Smooth muscle cell (in vitro differentiated cells): ENCODE data around the gene SLC35G2. TPM values are rescaled to one million over a fixed set of nuclear protein-coding genes. Genes with fewer than 3 reads are reported as not detected.
A peak's percentile ranks its signal among the peaks of the same experiment; 100 is the strongest.

Experiments
- DNase-seq: peaks from one replicate; lab custom pipeline; 2025; ENCODE audit not compliant: unreplicated experiment; lab: John Stamatoyannopoulos, UW
- H2AFZ ChIP-seq: fragments of 200-600 bp; sonication (generic); 2 replicates; pipeline ENCODE4 v1.6.0; 2016; ENCODE audit warnings: antibody characterized with exemption, low read depth, mild to moderate bottlenecking
- H3F3A ChIP-seq: fragments of 200-600 bp; sonication (generic); 2 replicates; pipeline ENCODE4 v1.6.0; 2017; ENCODE audit warnings: antibody characterized with exemption, low read depth
- H3K27ac ChIP-seq: fragments of 200-600 bp; sonication (generic); 2 replicates; pipeline ENCODE4 v1.5.1; 2016; ENCODE audit warnings: low read depth, mild to moderate bottlenecking
- H3K27me3 ChIP-seq: fragments of 200-600 bp; sonication (generic); 2 replicates; pipeline ENCODE4 v1.6.1; 2016; ENCODE audit warnings: low read depth, mild to moderate bottlenecking
- H3K36me3 ChIP-seq: fragments of 200-600 bp; sonication (generic); 2 replicates; pipeline ENCODE4 v1.5.1; 2016; ENCODE audit warnings: low read depth
- H3K4me1 ChIP-seq: fragments of 200-600 bp; sonication (generic); 2 replicates; pipeline ENCODE4 v1.5.1; 2016; ENCODE audit warnings: low read depth
- H3K4me2 ChIP-seq: fragments of 200-600 bp; sonication (generic); 2 replicates; pipeline ENCODE4 v1.6.0; 2016; ENCODE audit warnings: mild to moderate bottlenecking
- H3K4me3 ChIP-seq: fragments of 200-600 bp; sonication (generic); 2 replicates; pipeline ENCODE4 v1.5.1; 2016; ENCODE audit warnings: mild to moderate bottlenecking
- H3K79me2 ChIP-seq: fragments of 200-600 bp; sonication (generic); 2 replicates; pipeline ENCODE4 v1.6.0; 2016; ENCODE audit warnings: low read depth, mild to moderate bottlenecking
- H3K9ac ChIP-seq: fragments of 200-600 bp; sonication (generic); 2 replicates; pipeline ENCODE4 v1.6.0; 2016; ENCODE audit warnings: low read depth
- H3K9me3 ChIP-seq: fragments of 200-600 bp; sonication (generic); replicated peaks from 2 replicates; pipeline ENCODE4 v1.5.1; 2016; ENCODE audit warnings: low read depth
- H4K20me1 ChIP-seq: fragments of 200-600 bp; sonication (generic); 2 replicates; pipeline ENCODE4 v1.6.0; 2016; ENCODE audit warnings: low read depth
- CTCF ChIP-seq: fragments of 200-600 bp; sonication (generic); IDR thresholded peaks from 2 replicates; pipeline ENCODE4 v1.5.1; 2017; ENCODE audit warnings: borderline replicate concordance, mild to moderate bottlenecking, antibody characterized with exemption; ENCODE audit not compliant: insufficient read depth, poor library complexity, severe bottlenecking
- WGBS: methylation state at CpG from one replicate; pipeline ENCODE4 v1.1.7; 2016; ENCODE audit warnings: low lambda C conversion rate; 5-methylcytosine and 5-hydroxymethylcytosine counted together
- polyA plus RNA-seq: library from polyadenylated mRNA; unstranded; fragments of >200 nt; fragmentation: Nextera tagmentation; extraction: Ambion mirVana; gene quantifications from 2 replicates; pipeline ENCODE4 v1.2.1, GENCODE V29; 2016
- total RNA-seq: library from RNA; depleted of rRNA; stranded (reverse); fragments of >200 nt; gene quantifications from 2 replicates; pipeline ENCODE4 v1.2.3, GENCODE V29; 2014

Gene SLC35G2
- total and polyA plus RNA-seq, 2 experiments from 2014 or later = 5.1 to 5.5 TPM

DNA sequence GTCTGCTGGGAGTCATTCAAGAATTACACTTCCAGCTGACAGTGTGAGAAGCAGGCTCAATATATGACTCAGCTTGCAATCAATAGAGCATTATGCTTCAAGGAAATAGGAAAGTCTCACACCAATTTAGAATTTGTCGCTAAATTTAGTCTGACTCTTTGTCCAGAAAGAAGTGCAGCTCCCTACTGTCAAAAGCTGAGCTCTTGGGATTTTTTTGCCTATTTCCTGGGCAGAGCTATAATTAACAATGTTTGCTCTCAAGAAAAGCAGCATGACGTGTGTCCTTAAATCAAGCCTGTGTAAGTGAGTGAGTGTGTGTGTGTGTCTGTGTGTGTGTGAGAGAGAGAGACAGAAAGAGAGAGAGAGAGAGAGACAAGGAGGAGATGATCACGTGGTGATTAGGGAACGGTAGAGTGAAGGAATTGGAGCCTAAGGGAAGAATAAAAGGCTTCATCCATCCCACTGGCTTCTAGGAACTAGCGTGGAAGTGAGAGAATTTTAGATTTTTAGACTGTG lies 16.4 kb upstream of the SLC35G2 start:
- DNase-seq = no peak
- Histone ChIP-seq H3K4me1 (peaks cover 7% of the 10 kb centered on the region), H4K20me1 (no peaks in the 10 kb centered on the region), H3K9ac (no peak overlapping the region), H3K4me2 (peak overlapping the region; percentile 54), H2AFZ (peak overlapping the region; percentile 69), H3K4me3 (no peak overlapping the region), H3K79me2 (no peaks in the 10 kb centered on the region), H3K27ac (no peak overlapping the region), H3F3A (no peaks in the 10 kb centered on the region), H3K9me3 (no peaks in the 10 kb centered on the region), H3K36me3 (no peaks in the 10 kb centered on the region), H3K27me3 (no peaks in the 10 kb centered on the region)
- no peak for TF ChIP-seq CTCF
- 31% methylated on average over 5 of the region's 5 CpGs for WGBS

DNA sequence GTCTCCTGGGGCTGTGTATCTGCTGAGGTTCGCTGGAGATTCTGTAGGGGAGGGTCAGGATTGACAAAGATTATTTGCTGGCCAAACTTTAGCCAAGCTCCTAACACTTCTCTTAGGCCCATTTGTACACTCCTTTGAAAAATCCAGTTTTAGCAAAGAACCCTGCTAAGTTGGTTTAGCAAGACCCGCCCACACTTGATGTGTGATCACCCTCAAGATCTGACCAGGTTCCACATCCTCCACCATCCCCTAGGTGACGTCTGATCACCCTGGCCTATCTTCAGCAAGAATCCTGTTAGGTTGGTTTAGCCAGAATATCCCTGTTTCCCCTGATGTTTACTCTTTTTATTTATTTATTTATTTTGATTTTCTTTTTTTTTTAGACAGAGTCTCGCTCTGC lies 14.8 kb upstream of the SLC35G2 start:
- WGBS = 97% methylated on average over 4 of the region's 4 CpGs
- TF ChIP-seq CTCF = no peak

GRCh38 chr3:136804813-136805212 lies 14.1 kb upstream of the SLC35G2 start:
- DNase-seq = no peak
- Histone ChIP-seq H3K9me3 (no peaks in the 10 kb centered on the region), H3K79me2 (no peaks in the 10 kb centered on the region), H2AFZ (no peak overlapping the region), H3F3A (no peaks in the 10 kb centered on the region), H3K4me1 (peaks cover 7% of the 10 kb centered on the region), H3K27ac (no peak overlapping the region), H3K4me2 (no peak overlapping the region), H3K27me3 (no peaks in the 10 kb centered on the region), H3K4me3 (no peak overlapping the region), H4K20me1 (no peaks in the 10 kb centered on the region), H3K36me3 (no peaks in the 10 kb centered on the region), H3K9ac (no peak overlapping the region)
- no peak for TF ChIP-seq CTCF

More for the DNA sequence above, 14.8 kb upstream of the SLC35G2 start:
- Histone ChIP-seq H3K79me2 (no peaks in the 10 kb centered on the region), H3K36me3 (no peaks in the 10 kb centered on the region), H3K4me2 (no peak overlapping the region), H3K4me3 (no peak overlapping the region), H3K4me1 (peaks cover 7% of the 10 kb centered on the region), H2AFZ (no peak overlapping the region), H3F3A (no peaks in the 10 kb centered on the region), H3K9me3 (no peaks in the 10 kb centered on the region), H3K27ac (no peak overlapping the region), H4K20me1 (no peaks in the 10 kb centered on the region), H3K9ac (no peak overlapping the region), H3K27me3 (no peaks in the 10 kb centered on the region)
- DNase-seq = no peak

DNA sequence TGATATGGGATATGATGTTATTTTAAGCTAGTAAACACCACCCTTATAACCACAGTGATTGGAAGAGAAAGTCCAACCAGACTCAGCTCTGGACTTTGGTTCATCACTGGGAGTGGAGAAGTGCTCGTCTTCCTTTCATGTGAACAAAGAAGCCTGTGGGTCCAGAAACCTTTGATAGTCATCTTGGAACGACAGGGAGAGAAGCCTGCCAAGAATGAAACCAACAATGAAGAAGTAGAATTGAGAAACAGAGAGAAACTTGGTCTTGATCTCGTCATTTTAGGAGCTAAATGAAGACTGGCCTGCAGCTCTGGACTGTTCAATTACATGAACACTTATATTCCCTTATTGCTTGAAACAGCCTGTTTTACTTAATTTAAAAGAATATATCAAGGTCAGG lies 13.1 kb upstream of the SLC35G2 start:
- no peaks in the 10 kb centered on the region for H4K20me1 ChIP-seq
- no peaks in the 10 kb centered on the region for H3K9me3 ChIP-seq
- no peak overlapping the region for H3K4me3 ChIP-seq
- peaks cover 7% of the 10 kb centered on the region for H3K4me1 ChIP-seq
- no peak overlapping the region for H3K27ac ChIP-seq
- H3F3A ChIP-seq = no peaks in the 10 kb centered on the region
- no peaks in the 10 kb centered on the region for H3K36me3 ChIP-seq
- TF ChIP-seq CTCF = no peak
- no peaks in the 10 kb centered on the region for H3K27me3 ChIP-seq
- 87% methylated on average over 3 of the region's 3 CpGs for WGBS
- H3K4me2 ChIP-seq = no peak overlapping the region
- no peak overlapping the region for H2AFZ ChIP-seq
- H3K9ac ChIP-seq = no peak overlapping the region
- H3K79me2 ChIP-seq = no peaks in the 10 kb centered on the region
- DNase-seq = no peak
